ENCODE results near the gene PCGF2. TPM values are rescaled to one million over a fixed set of nuclear protein-coding genes. Genes with fewer than 3 reads are reported as not detected.

PCGF2 gene
- total RNA-seq, 6 donors from 2014 or later: 14.6 to 51.7 (median 31.9) TPM

GRCh38 chr17:38735161-38735997, 12.8 kb downstream of the PCGF2 start:
- no peak overlapping the region for H3K4me3 ChIP-seq
- ATAC-seq (ENCODE audit: low FRiP score in 2 of 2): peak in 1 of 2 donors; percentile 56
- peak in 1 of 2 donors; percentile 66 for DNase-seq
- peak overlapping the region in 2 of 4 donors; percentile 22 to 36 for H3K27ac ChIP-seq
- no peaks in the 10 kb centered on the region for H3K9me3 ChIP-seq
- TF ChIP-seq POLR2AphosphoS5 (IDR thresholded peaks at IDR 0.05) (no peak), EP300 (IDR thresholded peaks at IDR 0.05) (no peak), POLR2A (IDR thresholded peaks at IDR 0.05) (no peak), CTCF (IDR thresholded peaks at IDR 0.05) (peak; percentile 93 to 95 (median 94))
- peaks cover 3 to 63% (median 54%) of the 10 kb centered on the region in 4 donors for H3K36me3 ChIP-seq
- WGBS, 2 donors: 50 to 54% methylated on average over 23 of the region's 23 CpGs
- H3K4me1 ChIP-seq: peaks cover 25 to 41% (median 28%) of the 10 kb centered on the region in 4 donors
- H3K27me3 ChIP-seq: no peaks in the 10 kb centered on the region

- ATAC-seq (ENCODE audit: low FRiP score in 2 of 2) (no peak), DNase-seq (no peak)
- 66 to 73% methylated on average over 14 to 15 of the region's 15 CpGs for WGBS, 2 donors
- no peaks in the 10 kb centered on the region for H3K9me3 ChIP-seq
- H3K27me3 ChIP-seq: no peaks in the 10 kb centered on the region
- no peak for TF ChIP-seq EP300 (IDR thresholded peaks at IDR 0.05)
- TF ChIP-seq CTCF (IDR thresholded peaks at IDR 0.05): no peak
- no peak for TF ChIP-seq POLR2A (IDR thresholded peaks at IDR 0.05)
- TF ChIP-seq POLR2AphosphoS5 (IDR thresholded peaks at IDR 0.05): no peak
- H3K27ac ChIP-seq: peak overlapping the region in 1 of 4 donors; percentile 91
- no peak overlapping the region for H3K4me3 ChIP-seq
- H3K36me3 ChIP-seq: peaks cover 0 to 56% (median 45%) of the 10 kb centered on the region in 4 donors
- H3K4me1 ChIP-seq: peaks cover 28 to 47% (median 33%) of the 10 kb centered on the region in 4 donors
Measured at GRCh38 chr17:38733982-38734973, 13.9 kb downstream of the PCGF2 start.

- Histone ChIP-seq H3K9me3 (no peaks in the 10 kb centered on the region), H3K4me3 (no peak overlapping the region), H3K27ac (peak overlapping the region in 1 of 4 donors; percentile 91), H3K4me1 (peaks cover 31 to 56% (median 41%) of the 10 kb centered on the region in 4 donors), H3K27me3 (no peaks in the 10 kb centered on the region), H3K36me3 (peaks cover 0 to 47% (median 36%) of the 10 kb centered on the region in 4 donors)
- ATAC-seq (ENCODE audit: low FRiP score in 2 of 2) (no peak), DNase-seq (no peak)
- no peak for TF ChIP-seq POLR2A (IDR thresholded peaks at IDR 0.05)
- TF ChIP-seq POLR2AphosphoS5 (IDR thresholded peaks at IDR 0.05): no peak
- TF ChIP-seq CTCF (IDR thresholded peaks at IDR 0.05): no peak
- TF ChIP-seq EP300 (IDR thresholded peaks at IDR 0.05): no peak
- 60 to 80% methylated on average over 7 to 9 of the region's 9 CpGs for WGBS, 2 donors
Measured at GRCh38 chr17:38733282-38733981, 14.7 kb downstream of the PCGF2 start.
